Nephron progenitor cell (in vitro differentiated cells): ENCODE measurements around the gene FLCN.
A peak's percentile ranks its signal among the peaks of the same experiment; 100 is the strongest.

ENCODE experiments used
- DNase-seq: peaks from one replicate; pipeline ENCODE4 v3.0.0; 2021
- H3K27ac Mint-ChIP-seq: 2 replicates; pipeline ENCODE4 v1.8.0; 2021; ENCODE audit warnings: mild to moderate bottlenecking, moderate library complexity, mixed read lengths
- H3K27me3 Mint-ChIP-seq: 2 replicates; pipeline ENCODE4 v1.8.0; 2021; ENCODE audit warnings: mild to moderate bottlenecking, low read depth, mixed read lengths; ENCODE audit not compliant: poor library complexity
- H3K36me3 Mint-ChIP-seq: 2 replicates; pipeline ENCODE4 v1.8.0; 2021; ENCODE audit warnings: low read depth, mixed read lengths
- H3K4me1 Mint-ChIP-seq: 2 replicates; pipeline ENCODE4 v1.8.0; 2021; ENCODE audit warnings: mixed read lengths
- H3K4me3 Mint-ChIP-seq: 2 replicates; pipeline ENCODE4 v1.8.0; 2021; ENCODE audit warnings: mild to moderate bottlenecking, moderate library complexity, mixed read lengths
- H3K9me3 Mint-ChIP-seq: 2 replicates; pipeline ENCODE4 v1.8.0; 2021; ENCODE audit warnings: mild to moderate bottlenecking, moderate library complexity, mixed read lengths
- TF ChIP-seq, protein P1 (sequence below): fragments of 200-600 bp; sonication (generic); IDR thresholded peaks from 2 replicates; pipeline ENCODE4 v1.5.0; 2021; ENCODE audit warnings: antibody characterized with exemption

The FLCN gene

DNA sequence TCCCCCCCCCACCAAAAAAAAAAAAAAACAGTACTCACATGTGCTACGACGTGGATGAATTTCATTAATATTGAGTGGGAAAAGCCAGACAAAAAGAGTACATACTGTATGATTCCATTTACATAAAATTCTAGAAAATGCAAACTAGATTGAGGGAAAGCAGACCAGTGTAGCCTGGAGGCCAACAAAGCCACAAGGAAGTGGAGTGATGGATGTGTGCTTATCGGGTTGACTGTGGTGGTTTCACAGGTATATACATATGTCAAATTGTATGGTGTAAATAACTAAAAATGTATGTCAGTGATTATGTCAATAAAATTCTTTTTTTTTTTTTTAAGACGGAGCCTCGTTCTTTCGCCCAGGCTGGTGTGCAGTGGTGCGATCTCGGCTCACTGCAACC is 29.0 kb downstream of the FLCN start:
- Mint-ChIP-seq H3K36me3 (peaks cover 4% of the 10 kb centered on the region), H3K27me3 (peaks cover 5% of the 10 kb centered on the region), H3K4me1 (no peaks in the 10 kb centered on the region), H3K4me3 (no peak overlapping the region), H3K27ac (no peak overlapping the region), H3K9me3 (no peaks in the 10 kb centered on the region)
- no peak for DNase-seq
- TF ChIP-seq, protein P1, sequence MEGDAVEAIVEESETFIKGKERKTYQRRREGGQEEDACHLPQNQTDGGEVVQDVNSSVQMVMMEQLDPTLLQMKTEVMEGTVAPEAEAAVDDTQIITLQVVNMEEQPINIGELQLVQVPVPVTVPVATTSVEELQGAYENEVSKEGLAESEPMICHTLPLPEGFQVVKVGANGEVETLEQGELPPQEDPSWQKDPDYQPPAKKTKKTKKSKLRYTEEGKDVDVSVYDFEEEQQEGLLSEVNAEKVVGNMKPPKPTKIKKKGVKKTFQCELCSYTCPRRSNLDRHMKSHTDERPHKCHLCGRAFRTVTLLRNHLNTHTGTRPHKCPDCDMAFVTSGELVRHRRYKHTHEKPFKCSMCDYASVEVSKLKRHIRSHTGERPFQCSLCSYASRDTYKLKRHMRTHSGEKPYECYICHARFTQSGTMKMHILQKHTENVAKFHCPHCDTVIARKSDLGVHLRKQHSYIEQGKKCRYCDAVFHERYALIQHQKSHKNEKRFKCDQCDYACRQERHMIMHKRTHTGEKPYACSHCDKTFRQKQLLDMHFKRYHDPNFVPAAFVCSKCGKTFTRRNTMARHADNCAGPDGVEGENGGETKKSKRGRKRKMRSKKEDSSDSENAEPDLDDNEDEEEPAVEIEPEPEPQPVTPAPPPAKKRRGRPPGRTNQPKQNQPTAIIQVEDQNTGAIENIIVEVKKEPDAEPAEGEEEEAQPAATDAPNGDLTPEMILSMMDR, result no peak

DNA sequence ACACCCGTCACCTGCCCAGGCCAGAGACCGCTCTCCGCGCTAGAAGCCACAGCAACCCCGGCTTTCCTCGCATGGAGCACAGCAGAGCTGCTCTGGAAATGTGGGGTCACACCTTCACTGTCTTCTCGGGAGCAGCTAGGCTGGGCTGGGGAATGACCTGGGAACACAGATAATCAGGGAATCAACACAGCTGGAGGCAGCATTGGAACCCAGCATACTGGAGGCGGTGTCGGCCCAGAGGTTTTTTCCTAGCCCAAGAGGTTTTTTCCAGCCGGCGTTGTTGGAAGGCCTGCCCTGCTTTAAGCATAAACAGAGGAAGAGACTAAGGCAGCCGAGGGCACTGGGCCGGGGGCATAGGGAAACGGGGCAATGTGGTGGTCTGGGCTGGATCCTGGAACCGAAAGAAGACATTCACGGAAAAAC is 30.0 kb downstream of the FLCN start:
- no peak for DNase-seq
- H3K4me1 Mint-ChIP-seq, result no peaks in the 10 kb centered on the region
- no peaks in the 10 kb centered on the region for H3K36me3 Mint-ChIP-seq
- peaks cover 5% of the 10 kb centered on the region for H3K27me3 Mint-ChIP-seq
- H3K9me3 Mint-ChIP-seq, result no peaks in the 10 kb centered on the region
- TF ChIP-seq, protein P1, result no peak
- no peak overlapping the region for H3K4me3 Mint-ChIP-seq
- H3K27ac Mint-ChIP-seq, result no peak overlapping the region

DNA sequence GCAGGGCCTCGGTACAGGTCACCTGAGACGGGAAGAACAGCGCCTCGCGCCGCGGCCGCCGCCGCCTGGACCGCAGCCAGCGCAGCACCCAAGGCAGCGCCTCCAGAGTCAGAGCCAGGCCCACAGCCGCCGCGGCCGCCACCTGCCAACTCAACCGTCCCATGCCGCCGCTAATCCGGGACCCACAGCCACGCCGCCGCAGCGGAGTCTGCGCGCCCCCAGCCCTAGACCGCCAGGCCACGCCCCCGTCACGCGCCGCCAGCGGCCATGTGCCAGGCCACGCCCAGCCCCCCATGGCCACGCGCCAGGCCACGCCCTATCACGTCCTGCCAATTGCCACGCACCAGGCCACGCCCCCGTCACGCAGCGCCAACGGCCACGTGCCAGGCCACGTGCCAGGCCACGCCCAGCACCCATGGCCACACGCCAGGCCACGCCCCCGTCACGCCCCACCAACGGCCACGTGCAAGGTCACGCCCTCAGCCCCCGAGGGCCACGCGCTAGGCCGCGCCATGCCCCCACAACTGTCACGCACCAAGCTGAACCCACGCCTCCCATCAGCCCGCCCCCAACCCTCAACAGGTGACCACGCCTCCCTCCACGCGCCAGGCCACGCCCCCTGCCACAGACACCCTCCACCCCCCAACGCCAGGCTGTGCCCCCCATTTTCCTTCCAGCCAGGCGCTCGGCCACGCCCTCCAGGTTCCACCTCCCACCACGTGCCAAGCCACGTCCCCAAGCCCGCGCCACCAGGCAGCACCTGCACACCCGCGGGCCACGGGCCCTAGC is 30.6 kb downstream of the FLCN start, which contains the start of gene PLD6:
TSS of gene PLD6 (minus strand) at position 210 of the 789 bp plus-strand sequence. CDS start at position 163, 47 bp downstream.
- H3K4me1 Mint-ChIP-seq, result peaks cover 3% of the 10 kb centered on the region
- no peaks in the 10 kb centered on the region for H3K36me3 Mint-ChIP-seq
- TF ChIP-seq, protein P1, result no peak
- no peak within 1 kb of the TSS for H3K27ac Mint-ChIP-seq
- peaks cover 5% of the 10 kb centered on the region for H3K27me3 Mint-ChIP-seq
- no peak for DNase-seq
- no peaks in the 10 kb centered on the region for H3K9me3 Mint-ChIP-seq
- no peak within 1 kb of the TSS for H3K4me3 Mint-ChIP-seq

DNA sequence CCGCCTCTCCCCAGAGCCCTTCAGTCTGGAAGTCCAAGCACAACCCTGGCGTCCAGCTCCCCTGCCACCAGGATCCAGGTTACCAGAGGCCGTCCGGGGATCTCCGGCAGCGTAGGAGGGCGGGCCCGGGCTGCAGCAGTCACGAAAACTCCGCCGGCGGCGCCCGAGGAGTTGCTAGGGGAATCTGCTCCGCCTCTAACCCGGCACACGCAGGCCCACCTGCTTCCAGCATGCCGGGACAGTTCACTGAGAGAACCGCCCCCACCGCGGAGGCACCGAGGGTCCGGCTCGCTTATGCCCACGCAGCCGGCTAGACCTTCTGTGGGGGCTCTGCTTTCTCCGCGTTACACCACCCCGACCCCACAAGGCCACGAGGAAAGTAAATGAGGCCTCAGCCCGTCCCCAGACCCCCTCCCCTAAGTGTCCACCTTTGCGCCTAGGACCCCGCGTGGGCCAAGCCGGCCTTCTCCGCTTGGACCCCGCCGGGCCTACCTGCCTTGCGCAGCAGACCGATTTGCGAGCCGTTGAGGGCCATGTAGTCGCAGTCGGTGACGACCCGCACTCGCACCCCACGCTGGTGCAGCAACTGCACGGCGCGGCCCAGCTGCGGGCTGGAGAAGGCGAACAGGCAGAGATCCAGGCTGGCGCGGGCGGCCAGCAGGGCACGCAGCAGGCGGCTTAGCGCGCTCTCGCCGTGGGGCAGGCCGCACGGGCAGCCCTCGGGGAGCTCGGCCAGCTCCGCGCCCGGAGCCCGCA is 31.4 kb downstream of the FLCN start:
- H3K27ac Mint-ChIP-seq, result no peak overlapping the region
- H3K4me1 Mint-ChIP-seq, result peaks cover 11% of the 10 kb centered on the region
- H3K36me3 Mint-ChIP-seq, result no peaks in the 10 kb centered on the region
- no peaks in the 10 kb centered on the region for H3K9me3 Mint-ChIP-seq
- H3K4me3 Mint-ChIP-seq, result no peak overlapping the region
- TF ChIP-seq, protein P1, result no peak
- DNase-seq, result no peak
- H3K27me3 Mint-ChIP-seq, result peaks cover 9% of the 10 kb centered on the region

DNA sequence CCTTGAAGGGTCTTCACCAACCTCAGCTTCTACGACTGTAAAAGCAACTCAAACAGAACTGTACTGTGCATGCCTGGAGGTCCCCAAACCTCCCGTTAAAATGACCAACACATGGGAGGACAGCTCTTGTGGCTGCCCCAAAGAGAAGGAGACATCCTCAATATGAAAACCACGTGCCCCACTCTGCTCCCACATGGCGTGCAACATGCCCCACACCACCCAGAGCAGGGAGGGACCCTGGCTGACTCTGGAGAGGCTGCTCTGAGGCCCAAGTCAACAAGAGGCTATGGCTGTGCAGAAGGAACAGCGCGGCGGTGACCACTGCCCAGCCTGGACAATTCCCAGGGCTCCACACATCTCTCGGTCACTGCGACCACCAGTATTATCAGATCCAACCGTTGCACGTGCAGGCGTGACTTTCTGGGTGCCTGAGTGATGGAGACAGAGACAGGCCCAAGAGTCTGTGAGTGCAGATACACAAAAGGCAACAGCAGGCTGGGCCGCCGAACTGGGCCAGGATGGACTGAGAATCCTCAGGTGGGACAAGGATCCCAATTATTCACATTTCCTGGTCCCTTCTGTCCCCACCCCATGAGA is 32.2 kb downstream of the FLCN start:
- H3K36me3 Mint-ChIP-seq, result no peaks in the 10 kb centered on the region
- H3K27me3 Mint-ChIP-seq, result peaks cover 9% of the 10 kb centered on the region
- no peak overlapping the region for H3K4me3 Mint-ChIP-seq
- TF ChIP-seq, protein P1, result no peak
- H3K9me3 Mint-ChIP-seq, result no peaks in the 10 kb centered on the region
- peaks cover 19% of the 10 kb centered on the region for H3K4me1 Mint-ChIP-seq
- H3K27ac Mint-ChIP-seq, result peak overlapping the region; percentile 40
- DNase-seq, result no peak
